Measurements from ENCODE around the gene WWTR1. TPM values are rescaled to one million over a fixed set of nuclear protein-coding genes. Genes with fewer than 3 reads are reported as not detected.

The WWTR1 gene
- polyA plus RNA-seq, 1 donor = 29.2 TPM

GRCh38 chr3:149514471-149514870 is 143.4 kb downstream of the WWTR1 start:
- no peak for DNase-seq
- 80% methylated on average over 2 of the region's 2 CpGs for WGBS (ENCODE audit: insufficient coverage, low lambda C conversion rate)
- Histone ChIP-seq H3K27ac (ENCODE audit: low read length) (no peak overlapping the region), H3K4me3 (ENCODE audit: low read length) (no peak overlapping the region), H3K36me3 (ENCODE audit: control insufficient read depth, insufficient read depth, low read length) (no peaks in the 10 kb centered on the region), H3K27me3 (ENCODE audit: control insufficient read depth, insufficient read depth, low read length) (no peaks in the 10 kb centered on the region), H3K4me1 (ENCODE audit: control insufficient read depth, insufficient read depth, low read length) (no peaks in the 10 kb centered on the region), H3K9me3 (ENCODE audit: control insufficient read depth, low read depth, low read length) (no peaks in the 10 kb centered on the region)

GRCh38 chr3:149512073-149512782 is 145.6 kb downstream of the WWTR1 start:
- no peak overlapping the region for H3K4me3 ChIP-seq (ENCODE audit: low read length)
- WGBS (ENCODE audit: insufficient coverage, low lambda C conversion rate) = no CpG with 5 or more reads among the region's 9 CpGs

GRCh38 chr3:149511040-149511626 is 146.7 kb downstream of the WWTR1 start:
- Histone ChIP-seq H3K27ac (ENCODE audit: low read length) (no peak overlapping the region), H3K4me3 (ENCODE audit: low read length) (no peak overlapping the region), H3K9me3 (ENCODE audit: control insufficient read depth, low read depth, low read length) (no peaks in the 10 kb centered on the region), H3K27me3 (ENCODE audit: control insufficient read depth, insufficient read depth, low read length) (no peaks in the 10 kb centered on the region), H3K36me3 (ENCODE audit: control insufficient read depth, insufficient read depth, low read length) (no peaks in the 10 kb centered on the region), H3K4me1 (ENCODE audit: control insufficient read depth, insufficient read depth, low read length) (no peaks in the 10 kb centered on the region)
- no peak for DNase-seq
- no CpG with 5 or more reads among the region's 3 CpGs for WGBS (ENCODE audit: insufficient coverage, low lambda C conversion rate)

More at GRCh38 chr3:149512073-149512782, 145.6 kb downstream of the WWTR1 start:
- no peaks in the 10 kb centered on the region for H3K9me3 ChIP-seq (ENCODE audit: control insufficient read depth, low read depth, low read length)
- no peak overlapping the region for H3K27ac ChIP-seq (ENCODE audit: low read length)
- H3K36me3 ChIP-seq (ENCODE audit: control insufficient read depth, insufficient read depth, low read length) = no peaks in the 10 kb centered on the region
- H3K4me1 ChIP-seq (ENCODE audit: control insufficient read depth, insufficient read depth, low read length) = no peaks in the 10 kb centered on the region
- no peaks in the 10 kb centered on the region for H3K27me3 ChIP-seq (ENCODE audit: control insufficient read depth, insufficient read depth, low read length)
- peak; percentile 35 to 58 for DNase-seq

GRCh38 chr3:149510480-149510879 is 147.3 kb downstream of the WWTR1 start:
- no peaks in the 10 kb centered on the region for H3K4me1 ChIP-seq (ENCODE audit: control insufficient read depth, insufficient read depth, low read length)
- no peaks in the 10 kb centered on the region for H3K36me3 ChIP-seq (ENCODE audit: control insufficient read depth, insufficient read depth, low read length)
- H3K4me3 ChIP-seq (ENCODE audit: low read length) = no peak overlapping the region
- H3K27ac ChIP-seq (ENCODE audit: low read length) = no peak overlapping the region
- H3K9me3 ChIP-seq (ENCODE audit: control insufficient read depth, low read depth, low read length) = no peaks in the 10 kb centered on the region
- no peak for DNase-seq
- H3K27me3 ChIP-seq (ENCODE audit: control insufficient read depth, insufficient read depth, low read length) = no peaks in the 10 kb centered on the region
- WGBS (ENCODE audit: insufficient coverage, low lambda C conversion rate) = 90% methylated on average over 1 of the region's 3 CpGs

- no peak overlapping the region for H3K27ac ChIP-seq (ENCODE audit: low read length)
- no peak overlapping the region for H3K4me3 ChIP-seq (ENCODE audit: low read length)
- no peaks in the 10 kb centered on the region for H3K36me3 ChIP-seq (ENCODE audit: control insufficient read depth, insufficient read depth, low read length)
- no CpG with 5 or more reads among the region's 3 CpGs for WGBS (ENCODE audit: insufficient coverage, low lambda C conversion rate)
- no peaks in the 10 kb centered on the region for H3K4me1 ChIP-seq (ENCODE audit: control insufficient read depth, insufficient read depth, low read length)
- no peaks in the 10 kb centered on the region for H3K9me3 ChIP-seq (ENCODE audit: control insufficient read depth, low read depth, low read length)
- DNase-seq = no peak
- no peaks in the 10 kb centered on the region for H3K27me3 ChIP-seq (ENCODE audit: control insufficient read depth, insufficient read depth, low read length)
Measured at GRCh38 chr3:149509526-149509925, 148.3 kb downstream of the WWTR1 start.

- H3K4me3 ChIP-seq (ENCODE audit: low read length) = no peak overlapping the region
- no peak overlapping the region for H3K27ac ChIP-seq (ENCODE audit: low read length)
Measured at GRCh38 chr3:149507491-149508324, 150.1 kb downstream of the WWTR1 start.

GRCh38 chr3:149506965-149507364 is 150.9 kb downstream of the WWTR1 start:
- Histone ChIP-seq H3K4me3 (ENCODE audit: low read length) (no peak overlapping the region), H3K36me3 (ENCODE audit: control insufficient read depth, insufficient read depth, low read length) (no peaks in the 10 kb centered on the region), H3K27ac (ENCODE audit: low read length) (no peak overlapping the region), H3K27me3 (ENCODE audit: control insufficient read depth, insufficient read depth, low read length) (no peaks in the 10 kb centered on the region), H3K9me3 (ENCODE audit: control insufficient read depth, low read depth, low read length) (no peaks in the 10 kb centered on the region), H3K4me1 (ENCODE audit: control insufficient read depth, insufficient read depth, low read length) (no peaks in the 10 kb centered on the region)
- DNase-seq = no peak
- 13% methylated on average over 1 of the region's 2 CpGs for WGBS (ENCODE audit: insufficient coverage, low lambda C conversion rate)

More at GRCh38 chr3:149507491-149508324, 150.1 kb downstream of the WWTR1 start:
- DNase-seq = no peak
- H3K4me1 ChIP-seq (ENCODE audit: control insufficient read depth, insufficient read depth, low read length) = no peaks in the 10 kb centered on the region
- no peaks in the 10 kb centered on the region for H3K27me3 ChIP-seq (ENCODE audit: control insufficient read depth, insufficient read depth, low read length)
- WGBS (ENCODE audit: insufficient coverage, low lambda C conversion rate) = 92% methylated on average over 2 of the region's 14 CpGs
- H3K36me3 ChIP-seq (ENCODE audit: control insufficient read depth, insufficient read depth, low read length) = no peaks in the 10 kb centered on the region
- H3K9me3 ChIP-seq (ENCODE audit: control insufficient read depth, low read depth, low read length) = no peaks in the 10 kb centered on the region

GRCh38 chr3:149506540-149506939 is 151.3 kb downstream of the WWTR1 start:
- Histone ChIP-seq H3K9me3 (ENCODE audit: control insufficient read depth, low read depth, low read length) (no peaks in the 10 kb centered on the region), H3K4me1 (ENCODE audit: control insufficient read depth, insufficient read depth, low read length) (no peaks in the 10 kb centered on the region), H3K27ac (ENCODE audit: low read length) (no peak overlapping the region), H3K36me3 (ENCODE audit: control insufficient read depth, insufficient read depth, low read length) (no peaks in the 10 kb centered on the region), H3K4me3 (ENCODE audit: low read length) (no peak overlapping the region), H3K27me3 (ENCODE audit: control insufficient read depth, insufficient read depth, low read length) (no peaks in the 10 kb centered on the region)
- no peak for DNase-seq
- WGBS (ENCODE audit: insufficient coverage, low lambda C conversion rate) = 80% methylated on average over 1 of the region's 1 CpG

- H3K27me3 ChIP-seq (ENCODE audit: control insufficient read depth, insufficient read depth, low read length) = no peaks in the 10 kb centered on the region
- H3K27ac ChIP-seq (ENCODE audit: low read length) = no peak overlapping the region
- H3K4me1 ChIP-seq (ENCODE audit: control insufficient read depth, insufficient read depth, low read length) = no peaks in the 10 kb centered on the region
- no CpG with 5 or more reads among the region's 3 CpGs for WGBS (ENCODE audit: insufficient coverage, low lambda C conversion rate)
- no peak for DNase-seq
- H3K36me3 ChIP-seq (ENCODE audit: control insufficient read depth, insufficient read depth, low read length) = no peaks in the 10 kb centered on the region
- no peak overlapping the region for H3K4me3 ChIP-seq (ENCODE audit: low read length)
- no peaks in the 10 kb centered on the region for H3K9me3 ChIP-seq (ENCODE audit: control insufficient read depth, low read depth, low read length)
Measured at GRCh38 chr3:149502438-149502837, 155.4 kb downstream of the WWTR1 start.

GRCh38 chr3:149501524-149501923 is 156.3 kb downstream of the WWTR1 start:
- no peaks in the 10 kb centered on the region for H3K36me3 ChIP-seq (ENCODE audit: control insufficient read depth, insufficient read depth, low read length)
- no CpG with 5 or more reads among the region's 1 CpG for WGBS (ENCODE audit: insufficient coverage, low lambda C conversion rate)
- no peak overlapping the region for H3K4me3 ChIP-seq (ENCODE audit: low read length)
- H3K27ac ChIP-seq (ENCODE audit: low read length) = no peak overlapping the region
- no peak for DNase-seq
- no peaks in the 10 kb centered on the region for H3K9me3 ChIP-seq (ENCODE audit: control insufficient read depth, low read depth, low read length)
- H3K4me1 ChIP-seq (ENCODE audit: control insufficient read depth, insufficient read depth, low read length) = no peaks in the 10 kb centered on the region
- H3K27me3 ChIP-seq (ENCODE audit: control insufficient read depth, insufficient read depth, low read length) = no peaks in the 10 kb centered on the region
